K562 (cell line): ENCODE data around the gene NR3C2. TPM values are rescaled to one million over a fixed set of nuclear protein-coding genes. Genes with fewer than 3 reads are reported as not detected.

ENCODE experiments used
- ELF2 ChIP-seq: fragments of 250-450 bp; sonication (Bioruptor Pico); IDR thresholded peaks from 2 replicates; pipeline ENCODE4 v1.5.0; 2021; ENCODE audit warnings: mild to moderate bottlenecking
- HMGXB4 ChIP-seq: sonication (generic); formaldehyde crosslinking; IDR thresholded peaks from 2 replicates; pipeline ENCODE4 v1.8.1; 2023; ENCODE audit warnings: mild to moderate bottlenecking, missing genetic modification reagents
- HNRNPL ChIP-seq: fragments of 200-400 bp; formaldehyde crosslinking; IDR thresholded peaks from 2 replicates; pipeline ENCODE4 v1.6.1; 2017; ENCODE audit warnings: low read depth, mild to moderate bottlenecking, low read length
- MAFG ChIP-seq: fragments of 450-650 bp; conservative IDR thresholded peaks from 2 replicates; pipeline ENCODE4 v1.6.1; 2016; ENCODE audit warnings: missing genetic modification characterization, missing compliant biosample characterization
- MXD1 ChIP-seq: fragments of 250-450 bp; sonication (Bioruptor Pico); IDR thresholded peaks from 2 replicates; pipeline ENCODE4 v1.8.0; 2021; ENCODE audit warnings: borderline replicate concordance, mild to moderate bottlenecking, moderate library complexity; ENCODE audit not compliant: poor library complexity, severe bottlenecking
- STAT6 ChIP-seq: sonication (generic); formaldehyde crosslinking; IDR thresholded peaks from 2 replicates; pipeline ENCODE4 v1.8.1; 2023; ENCODE audit warnings: mild to moderate bottlenecking, missing genetic modification reagents
- ZBTB34 ChIP-seq: fragments of 250-450 bp; sonication (Bioruptor Pico); IDR thresholded peaks from 2 replicates; pipeline ENCODE4 v1.8.0; 2021; ENCODE audit warnings: mild to moderate bottlenecking, moderate library complexity
- polyA plus RNA-seq, 8 experiments: library from polyadenylated mRNA; depleted of rRNA in 4 of 8; stranded (reverse) in 5 of 8; unstranded in 3 of 8; fragments of >200 nt; fragmentation: Nextera tagmentation in 2 of 8; fragmentation: Illumina TruSeq in 1 of 8; extraction: Ambion mirVana in 2 of 8; extraction: Trizol in 1 of 8; gene quantifications; 2 replicates each; pipeline versions ENCODE4 v1.2.1 to v1.2.3, GENCODE V29; 2011 to 2014; ENCODE audit warnings: inconsistent platforms in 1 of 8, missing spikeins in 1 of 8
- total RNA-seq, 7 experiments: library from RNA; depleted of rRNA in 6 of 7; stranded (reverse); fragments of >200 nt in 6 of 7; fragmentation: Illumina TruSeq in 2 of 7; extraction: Trizol in 2 of 7; gene quantifications; 2 replicates each; pipeline versions ENCODE4 v1.2.1 to v1.2.3, GENCODE V29; 2011 to 2021; ENCODE audit warnings: low replicate concordance in 1 of 7
- TF ChIP-seq, protein P1 (sequence below): fragments of 450-650 bp; formaldehyde crosslinking; IDR thresholded peaks from 2 replicates; pipeline ENCODE4 v1.4.0; 2020; ENCODE audit warnings: mild to moderate bottlenecking, moderate library complexity

NR3C2 gene
- total and polyA plus RNA-seq, 9 of the 15 experiments (the other 6 are each of a cell fraction or from before 2014, with no cell fraction given) = 0.01 to 0.28 (median 0.16) TPM; not detected in 2

DNA sequence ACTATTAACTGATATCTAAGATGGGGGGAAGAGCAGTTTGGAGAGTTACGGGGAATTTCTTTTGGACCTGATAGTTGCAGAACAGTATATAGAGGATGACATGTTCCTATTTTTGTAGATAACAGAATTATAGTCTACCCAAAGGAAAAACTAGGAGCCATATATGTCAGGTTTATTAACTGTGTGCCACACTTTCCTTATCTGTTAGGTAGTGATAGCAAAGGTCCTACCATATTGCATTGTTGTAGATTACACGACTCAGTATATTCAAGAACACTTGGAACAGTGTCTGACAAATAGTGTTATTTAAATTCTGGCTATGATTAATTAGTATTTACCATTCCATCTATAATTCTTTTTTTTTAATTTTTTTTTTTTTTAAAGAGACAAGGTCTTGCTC is 175.3 kb downstream of the NR3C2 start (continued):
- TF ChIP-seq HMGXB4 (CRISPR knock-in tag) (no peak), MAFG (tag) (no peak), HNRNPL (no peak), STAT6 (CRISPR knock-in tag) (no peak), ZBTB34 (CRISPR knock-in tag) (no peak), ELF2 (CRISPR knock-in tag) (no peak), MXD1 (CRISPR knock-in tag) (no peak)
- TF ChIP-seq, protein P1, sequence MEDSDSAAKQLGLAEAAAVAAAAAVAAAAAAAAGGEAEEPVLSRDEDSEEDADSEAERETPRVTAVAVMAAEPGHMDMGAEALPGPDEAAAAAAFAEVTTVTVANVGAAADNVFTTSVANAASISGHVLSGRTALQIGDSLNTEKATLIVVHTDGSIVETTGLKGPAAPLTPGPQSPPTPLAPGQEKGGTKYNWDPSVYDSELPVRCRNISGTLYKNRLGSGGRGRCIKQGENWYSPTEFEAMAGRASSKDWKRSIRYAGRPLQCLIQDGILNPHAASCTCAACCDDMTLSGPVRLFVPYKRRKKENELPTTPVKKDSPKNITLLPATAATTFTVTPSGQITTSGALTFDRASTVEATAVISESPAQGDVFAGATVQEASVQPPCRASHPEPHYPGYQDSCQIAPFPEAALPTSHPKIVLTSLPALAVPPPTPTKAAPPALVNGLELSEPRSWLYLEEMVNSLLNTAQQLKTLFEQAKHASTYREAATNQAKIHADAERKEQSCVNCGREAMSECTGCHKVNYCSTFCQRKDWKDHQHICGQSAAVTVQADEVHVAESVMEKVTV (CRISPR knock-in tag) = no peak
- TF ChIP-seq, all 486 proteins: peak for 0
